ENCODE results near the gene ATP6V1G2.
"Not testable (repeated sequence)": the region's sequence is repeated elsewhere in the genome, so short reads cannot be mapped to it uniquely, and the experiment has no call there.

ATP6V1G2 gene

GRCh38 chr6:31575335-31575901 lies 29.0 kb upstream of the ATP6V1G2 start, which contains the start of gene TNF:
Gene TNF (plus strand): TSS chr6:31575565. CDS start chr6:31575742, 177 bp downstream.
- DNase-seq, result no peak

GRCh38 chr6:31574106-31575061 lies 28.0 kb upstream of the ATP6V1G2 start:
- DNase-seq, result no peak

GRCh38 chr6:31573239-31574105 lies 27.1 kb upstream of the ATP6V1G2 start:
- DNase-seq, result no peak

GRCh38 chr6:31572041-31572911 lies 25.9 kb upstream of the ATP6V1G2 start, which contains the start of gene LTA:
Gene LTA (plus strand): TSS chr6:31572289. CDS start chr6:31572743, 454 bp downstream.
- DNase-seq, result no peak

GRCh38 chr6:31569861-31570536 lies 23.6 kb upstream of the ATP6V1G2 start:
- no peak for DNase-seq

GRCh38 chr6:31568537-31568961 lies 22.1 kb upstream of the ATP6V1G2 start:
- no peak for DNase-seq

- DNase-seq, result no peak
Measured at GRCh38 chr6:31567531-31568370, 21.3 kb upstream of the ATP6V1G2 start.

GRCh38 chr6:31560697-31561058 lies 14.3 kb upstream of the ATP6V1G2 start:
- DNase-seq, result no peak

GRCh38 chr6:31559958-31560696 lies 13.7 kb upstream of the ATP6V1G2 start:
- DNase-seq, result no peak

GRCh38 chr6:31559606-31559957 lies 13.2 kb upstream of the ATP6V1G2 start:
- DNase-seq, result no peak

GRCh38 chr6:31558631-31559500 lies 12.5 kb upstream of the ATP6V1G2 start:
- DNase-seq, result no peak

- DNase-seq, result no peak
Measured at GRCh38 chr6:31558318-31558625, 11.9 kb upstream of the ATP6V1G2 start.

GRCh38 chr6:31557443-31558317 lies 11.3 kb upstream of the ATP6V1G2 start:
- DNase-seq, result no peak

GRCh38 chr6:31556307-31556706 lies 9.9 kb upstream of the ATP6V1G2 start:
- DNase-seq, result no peak

- not testable (repeated sequence) for DNase-seq
Measured at GRCh38 chr6:31551371-31551770, 5.0 kb upstream of the ATP6V1G2 start.

GRCh38 chr6:31548544-31548873 lies 2.1 kb upstream of the ATP6V1G2 start:
- no peak for DNase-seq

GRCh38 chr6:31547727-31548543 lies 1.5 kb upstream of the ATP6V1G2 start:
- DNase-seq, result no peak

Measured in NCI-H187 treated with DMSO at 0.1 percent for 48 hours (cell line).